Subcutaneous adipose tissue (tissue), 4 donors: ENCODE results near the gene ACER1. TPM values are rescaled to one million over a fixed set of nuclear protein-coding genes. Genes with fewer than 3 reads are reported as not detected.

Experiments used
- CTCF ChIP-seq: fragments of 450-650 bp; IDR thresholded peaks from one replicate; pipeline ENCODE4 v1.5.1; 2016; ENCODE audit warnings: low read depth, mild to moderate bottlenecking, control low read depth, antibody characterized with exemption, moderate library complexity
- total RNA-seq, 4 donors: library from RNA; depleted of rRNA; stranded (reverse); fragments of >200 nt; gene quantifications; one replicate each; pipeline ENCODE4 v1.1.0, GENCODE V29; 2016

Gene ACER1
- total RNA-seq, 4 donors from 2014 or later = 0.44 TPM; not detected in 3

GRCh38 chr19:6350688-6351087 lies 17.3 kb upstream of the ACER1 start:
- TF ChIP-seq CTCF = no peak

DNA sequence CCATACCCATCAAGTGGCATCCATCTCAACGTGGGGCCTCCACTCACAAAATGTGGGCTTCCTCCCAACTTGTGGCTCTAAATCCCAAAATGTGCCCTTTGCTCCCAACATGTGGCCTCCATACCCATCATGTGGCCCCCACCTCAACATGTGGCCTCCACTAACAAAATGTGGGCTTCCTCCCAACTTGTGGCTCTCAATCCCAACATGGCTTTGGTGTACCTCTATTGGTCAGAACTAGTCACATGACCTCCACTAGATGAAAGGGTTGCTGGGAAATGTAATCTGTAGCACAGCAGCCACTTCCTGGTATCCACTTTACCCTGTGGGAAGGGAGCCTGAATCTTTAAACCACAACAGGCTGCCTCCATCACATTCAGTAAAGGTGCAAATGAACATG lies 10.1 kb upstream of the ACER1 start:
- no peak for TF ChIP-seq CTCF

DNA sequence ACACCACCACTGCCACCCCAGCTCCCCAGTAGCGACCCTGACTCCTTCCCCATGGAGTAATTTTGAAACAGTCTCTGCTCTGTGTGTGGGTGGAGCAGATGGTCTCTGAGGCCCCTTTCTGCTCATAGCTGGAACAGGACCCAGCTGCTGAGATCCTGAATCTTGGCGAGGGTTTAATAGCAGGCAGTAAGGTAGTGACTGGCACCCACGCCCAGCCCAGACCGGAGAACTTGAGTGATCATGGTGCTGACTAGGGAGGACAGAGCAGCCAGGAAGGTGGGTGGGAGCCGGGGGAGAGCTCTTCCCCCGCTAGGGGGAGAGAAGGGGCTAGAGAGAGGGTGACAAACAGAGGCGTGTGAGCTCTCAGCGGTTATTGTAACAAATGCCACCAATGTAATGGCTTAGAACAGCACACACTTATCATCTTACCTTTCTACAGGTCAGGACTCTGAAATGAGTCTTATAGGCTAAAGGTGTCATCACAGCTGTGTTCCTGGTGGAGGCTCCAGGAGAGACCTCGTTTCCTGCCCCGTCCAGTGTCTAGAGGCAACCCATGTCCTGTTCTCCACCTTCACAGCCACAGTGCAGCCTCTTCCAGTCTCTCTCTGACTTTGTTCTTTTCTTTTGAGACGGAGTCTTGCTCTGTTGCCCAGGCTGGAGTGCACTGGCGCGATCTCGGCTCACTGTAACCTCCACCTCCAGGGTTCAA lies 7.2 kb upstream of the ACER1 start:
- TF ChIP-seq CTCF = no peak

DNA sequence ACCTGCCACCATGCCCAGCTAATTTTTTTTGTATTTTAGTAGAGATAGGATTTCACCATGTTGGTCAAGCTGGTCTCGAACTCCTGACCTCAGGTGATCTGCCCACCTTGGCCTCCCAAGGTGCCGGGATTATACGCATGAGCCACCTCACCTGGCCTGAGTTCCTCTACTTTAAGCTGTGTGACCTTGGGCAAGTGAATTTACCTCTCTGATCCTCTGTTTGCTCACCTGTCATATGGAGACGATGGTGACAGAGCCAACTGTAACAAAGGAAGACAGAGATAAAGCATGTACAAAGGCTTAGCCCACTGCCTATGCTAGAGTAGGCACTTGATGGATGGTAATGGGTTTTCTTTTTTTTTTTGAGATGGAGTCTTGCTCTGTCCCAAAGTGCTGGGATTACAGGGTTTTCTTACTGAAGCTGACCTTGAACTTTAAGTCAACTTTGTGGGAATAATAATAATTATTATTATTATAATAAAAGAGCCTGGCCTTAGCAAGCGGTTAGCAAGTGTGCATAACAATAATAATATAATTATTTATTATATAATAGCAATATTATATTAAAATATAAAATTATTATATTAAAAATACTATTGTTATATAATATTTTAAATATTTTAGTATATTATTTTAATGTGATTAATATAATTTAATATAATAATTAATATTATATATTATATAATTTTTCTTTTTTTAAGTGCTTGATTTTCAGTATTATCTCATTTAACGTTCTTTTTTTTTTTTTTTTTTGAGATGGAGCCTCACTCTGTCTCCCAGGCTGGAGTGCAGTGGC lies 1.3 kb upstream of the ACER1 start:
- no peak for TF ChIP-seq CTCF

DNA sequence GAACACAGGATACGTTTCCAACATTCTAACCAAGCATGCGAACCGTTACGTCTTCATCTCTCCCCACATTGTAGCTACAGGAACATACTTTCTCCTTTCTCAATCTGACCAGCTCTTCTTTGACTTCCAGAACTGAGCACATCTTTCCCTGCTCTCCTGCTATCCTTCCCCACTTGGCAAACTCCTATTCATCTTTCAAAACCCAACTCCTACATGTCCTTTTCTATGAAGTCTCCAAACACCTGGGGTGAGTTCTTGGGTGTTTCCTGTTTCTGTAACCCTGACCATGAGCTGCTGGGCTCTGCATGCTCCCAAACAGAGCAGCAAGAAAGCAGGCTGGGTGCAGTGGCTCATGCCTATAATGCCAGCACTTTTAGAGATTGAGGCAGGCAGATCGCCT lies 6.6 kb downstream of the ACER1 start:
- no peak for TF ChIP-seq CTCF

GRCh38 chr19:6325614-6326013 lies 7.8 kb downstream of the ACER1 start:
- no peak for TF ChIP-seq CTCF

DNA sequence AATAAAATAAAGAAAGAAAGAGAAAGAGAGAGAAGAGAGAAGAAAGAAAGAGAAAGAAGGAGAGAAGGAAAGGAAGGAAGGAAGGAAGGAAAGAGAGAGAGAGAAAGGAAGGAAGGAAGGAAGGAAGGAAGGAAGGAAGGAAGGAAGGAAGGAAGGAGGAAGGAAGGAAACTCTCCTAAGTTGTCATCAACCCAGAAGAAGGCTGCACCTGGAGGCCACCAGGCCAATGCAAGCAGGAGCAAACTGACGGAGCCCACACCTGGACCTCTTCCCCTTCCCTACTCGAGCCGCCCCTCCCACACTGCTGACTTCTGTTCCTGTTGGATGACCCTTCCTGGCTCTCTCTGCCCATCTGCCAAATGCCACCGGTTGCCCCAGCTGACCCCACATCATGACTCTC lies 8.7 kb downstream of the ACER1 start:
- no peak for TF ChIP-seq CTCF
